WTC11 (cell line): ENCODE measurements around the gene RACK1. TPM values are rescaled to one million over a fixed set of nuclear protein-coding genes. Genes with fewer than 3 reads are reported as not detected.
A peak's percentile ranks its signal among the peaks of the same experiment; 100 is the strongest.

Experiments used
- ATAC-seq: fragments of 200-7000 bp; cut with Tn5 transposase; 2 replicates; pipeline ENCODE4 v1.10.0; 2021; ENCODE audit warnings: mild to moderate bottlenecking, moderate library complexity
- CTCF ChIA-PET: fragments of 300-600 bp; sonication (Branson Sonifier 250); formaldehyde crosslinking; loops from one replicate; lab custom pipeline; 2021; ENCODE audit warnings: antibody characterized with exemption; lab: Charles Lee
- POLR2A ChIA-PET: fragments of 350-600 bp; sonication (Branson Sonifier 250); formaldehyde crosslinking; loops from one replicate; lab custom pipeline; 2021; ENCODE audit warnings: antibody characterized with exemption; lab: Charles Lee
- DNase-seq: peaks from one replicate; pipeline ENCODE4 v3.0.0; 2021; ENCODE audit warnings: low spot score
- H3K27ac Mint-ChIP-seq: 2 replicates; pipeline ENCODE4 v1.8.0; 2021; ENCODE audit warnings: mixed read lengths
- H3K27me3 Mint-ChIP-seq: 2 replicates; pipeline ENCODE4 v1.8.0; 2021; ENCODE audit warnings: low read depth, mild to moderate bottlenecking, moderate library complexity, mixed read lengths
- H3K36me3 Mint-ChIP-seq: 2 replicates; pipeline ENCODE4 v1.8.0; 2021; ENCODE audit warnings: mixed read lengths
- H3K4me1 Mint-ChIP-seq: 2 replicates; pipeline ENCODE4 v1.8.0; 2022; ENCODE audit warnings: mixed read lengths
- H3K4me3 Mint-ChIP-seq: 2 replicates; pipeline ENCODE4 v1.8.0; 2021; ENCODE audit warnings: mild to moderate bottlenecking, moderate library complexity, mixed read lengths
- H3K9me3 Mint-ChIP-seq: 2 replicates; pipeline ENCODE4 v1.8.0; 2021; ENCODE audit warnings: mixed read lengths
- AR ChIP-seq: fragments of 250-450 bp; sonication (Bioruptor Pico); IDR thresholded peaks from 2 replicates; pipeline ENCODE4 v1.9.0; 2021; ENCODE audit warnings: mild to moderate bottlenecking
- ARID4B ChIP-seq: sonication (generic); formaldehyde crosslinking; IDR thresholded peaks from 2 replicates; pipeline ENCODE4 v1.8.0; 2023; ENCODE audit warnings: missing genetic modification reagents, mild to moderate bottlenecking, borderline replicate concordance
- MYBL2 ChIP-seq: sonication (generic); formaldehyde crosslinking; IDR thresholded peaks from 2 replicates; pipeline ENCODE4 v1.8.1; 2023; ENCODE audit warnings: mild to moderate bottlenecking, moderate library complexity, missing genetic modification reagents
- RELA ChIP-seq: sonication (generic); formaldehyde crosslinking; IDR thresholded peaks from 2 replicates; pipeline ENCODE4 v1.8.1; 2022; ENCODE audit warnings: missing genetic modification reagents, mild to moderate bottlenecking, borderline replicate concordance
- TCF7 ChIP-seq: sonication (generic); formaldehyde crosslinking; IDR thresholded peaks from 2 replicates; pipeline ENCODE4 v1.8.0; 2022; ENCODE audit warnings: mild to moderate bottlenecking, low read depth, missing genetic modification reagents, moderate library complexity
- TP53 ChIP-seq: sonication (generic); formaldehyde crosslinking; IDR thresholded peaks from 2 replicates; pipeline ENCODE4 v1.8.1; 2023; ENCODE audit warnings: mild to moderate bottlenecking, missing genetic modification reagents
- ZNF281 ChIP-seq: sonication (generic); formaldehyde crosslinking; IDR thresholded peaks from 2 replicates; pipeline ENCODE4 v1.8.0; 2023; ENCODE audit warnings: mild to moderate bottlenecking, missing genetic modification reagents
- ZNF416 ChIP-seq: fragments of 250-450 bp; sonication (Bioruptor Pico); IDR thresholded peaks from 2 replicates; pipeline ENCODE4 v1.9.0; 2021; ENCODE audit warnings: mild to moderate bottlenecking, inconsistent platforms
- total RNA-seq: library from RNA; stranded (reverse); gene quantifications from 3 replicates; pipeline ENCODE4 v1.2.3, GENCODE V29; 2021

The RACK1 gene
- total RNA-seq, 1 experiment from 2014 or later = 2,360 TPM

- TF ChIP-seq ZNF281 = no peak
- TF ChIP-seq, all 79 proteins: peak for 3
These were observed 39.4 kb downstream of the RACK1 start (continued) for GRCh38 chr5:181204113-181204825.

- Mint-ChIP-seq H3K36me3 (peaks cover 6% of the 10 kb centered on the region; the same call in 1 of the 2 replicates), H3K4me3 (peak overlapping the region; percentile 78), H3K4me1 (peaks cover 41% of the 10 kb centered on the region), H3K27me3 (peaks cover 83% of the 10 kb centered on the region), H3K9me3 (no peaks in the 10 kb centered on the region), H3K27ac (no peak overlapping the region)
- no peak for ATAC-seq
- ChIA-PET CTCF (interaction anchor here (1.9 to 4.6 kb wide), 4 partner anchors 9 to 35 kb away, joined by 5 to 42 read pairs (median 12); no protein-coding TSS in a partner anchor), POLR2A (interaction anchor here (2.3 kb wide), 1 partner anchor 12 kb away, joined by 11 read pairs; no protein-coding TSS in a partner anchor)
- no peak for TF ChIP-seq RELA (CRISPR knock-in tag)
- no peak for TF ChIP-seq TP53 (CRISPR knock-in tag)
- no peak for TF ChIP-seq ZNF416 (CRISPR knock-in tag)
- peak; percentile 54 for DNase-seq
These were observed 40.0 kb downstream of the RACK1 start for GRCh38 chr5:181203777-181204112.

- Mint-ChIP-seq H3K36me3 (peaks cover 6% of the 10 kb centered on the region; the same call in 1 of the 2 replicates), H3K27me3 (peaks cover 86% of the 10 kb centered on the region), H3K9me3 (no peaks in the 10 kb centered on the region), H3K4me3 (peak overlapping the region; percentile 78), H3K27ac (no peak overlapping the region), H3K4me1 (peaks cover 47% of the 10 kb centered on the region)
- ChIA-PET CTCF (interaction anchor here (0.9 to 2.1 kb wide), 3 partner anchors 19 to 35 kb away, joined by 3 to 15 read pairs (median 5); no protein-coding TSS in a partner anchor), POLR2A (interaction anchor here (2.3 kb wide), 1 partner anchor 11 kb away, joined by 11 read pairs; no protein-coding TSS in a partner anchor)
- TF ChIP-seq AR (CRISPR knock-in tag) = no peak
- no peak for TF ChIP-seq MYBL2 (CRISPR knock-in tag)
- no peak for TF ChIP-seq ARID4B (CRISPR knock-in tag)
- TF ChIP-seq TCF7 (CRISPR knock-in tag) = no peak
- TF ChIP-seq ZNF416 (CRISPR knock-in tag) = no peak
- DNase-seq (no peak), ATAC-seq (no peak)
These were observed 40.5 kb downstream of the RACK1 start for GRCh38 chr5:181203093-181203711.
